Measurements from ENCODE around the gene HS3ST6. TPM values are rescaled to one million over a fixed set of nuclear protein-coding genes. Genes with fewer than 3 reads are reported as not detected.
A peak's percentile ranks its signal among the peaks of the same experiment; 100 is the strongest.
"Not testable (repeated sequence)": the region's sequence is repeated elsewhere in the genome, so short reads cannot be mapped to it uniquely, and the experiment has no call there.

The HS3ST6 gene
- total RNA-seq, 1 donor from 2014 or later: 1.3 TPM

- no peak for DNase-seq (ENCODE audit: extremely low spot score, unreplicated experiment)
- no peaks in the 10 kb centered on the region for H3K36me3 Mint-ChIP-seq
- H3K4me3 Mint-ChIP-seq: no peak overlapping the region
- no peaks in the 10 kb centered on the region for H3K9me3 Mint-ChIP-seq
- H3K27me3 Mint-ChIP-seq: peaks cover 52% of the 10 kb centered on the region
- TF ChIP-seq, protein P1, sequence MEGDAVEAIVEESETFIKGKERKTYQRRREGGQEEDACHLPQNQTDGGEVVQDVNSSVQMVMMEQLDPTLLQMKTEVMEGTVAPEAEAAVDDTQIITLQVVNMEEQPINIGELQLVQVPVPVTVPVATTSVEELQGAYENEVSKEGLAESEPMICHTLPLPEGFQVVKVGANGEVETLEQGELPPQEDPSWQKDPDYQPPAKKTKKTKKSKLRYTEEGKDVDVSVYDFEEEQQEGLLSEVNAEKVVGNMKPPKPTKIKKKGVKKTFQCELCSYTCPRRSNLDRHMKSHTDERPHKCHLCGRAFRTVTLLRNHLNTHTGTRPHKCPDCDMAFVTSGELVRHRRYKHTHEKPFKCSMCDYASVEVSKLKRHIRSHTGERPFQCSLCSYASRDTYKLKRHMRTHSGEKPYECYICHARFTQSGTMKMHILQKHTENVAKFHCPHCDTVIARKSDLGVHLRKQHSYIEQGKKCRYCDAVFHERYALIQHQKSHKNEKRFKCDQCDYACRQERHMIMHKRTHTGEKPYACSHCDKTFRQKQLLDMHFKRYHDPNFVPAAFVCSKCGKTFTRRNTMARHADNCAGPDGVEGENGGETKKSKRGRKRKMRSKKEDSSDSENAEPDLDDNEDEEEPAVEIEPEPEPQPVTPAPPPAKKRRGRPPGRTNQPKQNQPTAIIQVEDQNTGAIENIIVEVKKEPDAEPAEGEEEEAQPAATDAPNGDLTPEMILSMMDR (conservative IDR thresholded peaks at IDR 0.05): no peak
- H3K4me1 Mint-ChIP-seq (ENCODE audit: unreplicated experiment): no peaks in the 10 kb centered on the region
- no peak overlapping the region for H3K27ac Mint-ChIP-seq
Measured at GRCh38 chr16:1876468-1876867, 41.7 kb downstream of the HS3ST6 start.

- not testable (repeated sequence) for H3K9me3 Mint-ChIP-seq; H3K4me1 Mint-ChIP-seq (ENCODE audit: unreplicated experiment); H3K27ac Mint-ChIP-seq; H3K36me3 Mint-ChIP-seq; H3K4me3 Mint-ChIP-seq; DNase-seq (ENCODE audit: extremely low spot score, unreplicated experiment)
- peaks cover 52% of the 10 kb centered on the region for H3K27me3 Mint-ChIP-seq
Measured at GRCh38 chr16:1876066-1876465, 42.1 kb downstream of the HS3ST6 start.

DNA sequence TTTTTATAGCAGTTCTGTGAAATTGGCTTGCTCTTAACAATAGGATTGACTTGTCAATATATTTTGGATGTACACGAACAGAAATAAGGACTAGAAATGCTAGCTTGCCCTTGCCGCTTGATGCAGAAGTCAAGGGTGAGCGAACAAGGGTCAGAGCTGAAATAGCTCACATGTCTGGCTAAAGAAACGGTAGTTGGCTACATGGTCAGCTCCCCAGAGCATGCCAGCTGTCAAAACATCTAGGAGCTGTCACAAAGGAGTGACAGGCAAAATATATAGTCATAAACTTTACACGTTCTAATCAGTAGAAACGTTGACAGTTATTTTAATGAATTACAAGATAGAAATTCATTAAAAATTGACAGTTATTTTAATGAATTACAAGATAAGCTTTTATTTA is 43.4 kb downstream of the HS3ST6 start:
- H3K27me3 Mint-ChIP-seq: peaks cover 62% of the 10 kb centered on the region
- H3K4me1 Mint-ChIP-seq (ENCODE audit: unreplicated experiment): no peaks in the 10 kb centered on the region

GRCh38 chr16:1871974-1872635 is 46.1 kb downstream of the HS3ST6 start, which contains the start of gene MEIOB:
TSS of gene MEIOB (minus strand) at chr16:1872164. CDS start at chr16:1868175, 3,989 bp downstream.
- peak; percentile 72 for DNase-seq (ENCODE audit: extremely low spot score, unreplicated experiment)
- TF ChIP-seq, protein P1 (conservative IDR thresholded peaks at IDR 0.05): no peak
- Mint-ChIP-seq H3K27me3 (peaks cover 44% of the 10 kb centered on the region), H3K27ac (peak within 1 kb of the TSS; percentile 48), H3K4me3 (peak within 1 kb of the TSS; percentile 75), H3K4me1 (ENCODE audit: unreplicated experiment) (no peaks in the 10 kb centered on the region), H3K36me3 (no peaks in the 10 kb centered on the region), H3K9me3 (no peaks in the 10 kb centered on the region)

More for the DNA sequence above, 43.4 kb downstream of the HS3ST6 start:
- Mint-ChIP-seq H3K4me3 (no peak overlapping the region), H3K36me3 (no peaks in the 10 kb centered on the region), H3K27ac (no peak overlapping the region), H3K9me3 (no peaks in the 10 kb centered on the region)
- TF ChIP-seq, protein P1 (conservative IDR thresholded peaks at IDR 0.05): no peak
- no peak for DNase-seq (ENCODE audit: extremely low spot score, unreplicated experiment)

DNA sequence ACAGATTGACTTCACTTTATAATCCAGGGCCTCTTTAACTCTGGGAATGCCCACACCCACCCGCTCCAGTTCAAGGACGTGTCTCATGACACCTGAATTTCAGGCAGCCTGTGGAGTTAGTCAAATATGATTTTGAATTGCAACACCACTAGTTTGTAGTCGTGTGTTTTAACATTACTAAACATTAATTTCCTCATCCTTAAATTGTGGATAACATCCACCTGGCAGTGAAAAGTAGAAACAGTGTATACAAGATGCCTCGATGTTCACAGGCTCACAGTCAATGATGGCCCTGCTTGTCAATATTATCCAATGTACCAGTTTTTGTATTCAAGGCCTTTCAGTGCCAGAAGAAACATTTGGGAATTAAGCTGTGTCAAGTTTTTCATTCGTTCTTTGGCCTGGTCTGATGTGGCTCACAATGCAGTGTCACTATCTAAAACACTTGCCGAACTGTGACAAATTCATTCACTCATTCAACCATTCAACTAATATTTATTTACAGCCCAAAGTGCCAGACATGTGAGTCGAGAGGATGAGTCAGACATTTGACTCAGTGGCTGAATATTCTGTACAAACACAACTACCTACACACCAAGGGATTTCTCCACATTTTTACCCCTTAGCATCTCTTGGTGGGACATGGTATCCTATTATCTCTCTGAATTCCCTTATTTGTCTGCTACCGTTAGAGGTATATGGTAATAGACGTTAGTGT is 47.7 kb downstream of the HS3ST6 start:
- H3K4me3 Mint-ChIP-seq: no peak overlapping the region
- H3K36me3 Mint-ChIP-seq: no peaks in the 10 kb centered on the region
- no peak for DNase-seq (ENCODE audit: extremely low spot score, unreplicated experiment)
- TF ChIP-seq, protein P1 (conservative IDR thresholded peaks at IDR 0.05): no peak
- H3K27me3 Mint-ChIP-seq: peaks cover 52% of the 10 kb centered on the region
- H3K27ac Mint-ChIP-seq: no peak overlapping the region
- H3K4me1 Mint-ChIP-seq (ENCODE audit: unreplicated experiment): no peaks in the 10 kb centered on the region
- H3K9me3 Mint-ChIP-seq: no peaks in the 10 kb centered on the region
